C4-2B (cell line): ENCODE data around the gene KRT35.

Source experiments
- H3K27ac ChIP-seq: fragments of 450-650 bp; 2 replicates; pipeline ENCODE4 v1.5.1; 2017
- CTCF ChIP-seq: fragments of 450-650 bp; conservative IDR thresholded peaks from 2 replicates; pipeline ENCODE4 v1.5.1; 2017; ENCODE audit warnings: mild to moderate bottlenecking
- ZFX ChIP-seq: fragments of 450-650 bp; IDR thresholded peaks from 2 replicates; pipeline ENCODE4 v1.6.1; 2017

KRT35 gene

DNA sequence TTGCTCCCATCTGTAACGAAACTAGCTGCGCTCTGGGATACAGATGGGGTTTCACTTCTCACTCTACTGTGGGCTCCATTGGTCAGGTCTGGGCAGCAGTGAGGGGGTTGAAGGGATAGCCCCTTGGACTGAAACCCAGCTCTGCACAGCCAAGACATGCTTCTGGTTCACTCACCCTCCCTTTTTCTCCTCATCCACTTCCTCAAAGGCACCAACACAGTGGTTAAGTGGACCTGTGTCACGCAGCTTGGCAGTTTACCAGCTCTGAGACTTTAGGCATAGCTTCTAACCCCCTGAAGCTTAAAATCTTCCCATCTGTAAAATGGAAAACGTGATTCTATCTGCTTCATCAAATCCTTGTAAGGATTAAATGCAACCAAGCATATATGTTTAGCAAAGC lies 28.7 kb downstream of the KRT35 start:
- H3K27ac ChIP-seq, result no peak overlapping the region
- TF ChIP-seq CTCF, result no peak
- TF ChIP-seq ZFX, result no peak

DNA sequence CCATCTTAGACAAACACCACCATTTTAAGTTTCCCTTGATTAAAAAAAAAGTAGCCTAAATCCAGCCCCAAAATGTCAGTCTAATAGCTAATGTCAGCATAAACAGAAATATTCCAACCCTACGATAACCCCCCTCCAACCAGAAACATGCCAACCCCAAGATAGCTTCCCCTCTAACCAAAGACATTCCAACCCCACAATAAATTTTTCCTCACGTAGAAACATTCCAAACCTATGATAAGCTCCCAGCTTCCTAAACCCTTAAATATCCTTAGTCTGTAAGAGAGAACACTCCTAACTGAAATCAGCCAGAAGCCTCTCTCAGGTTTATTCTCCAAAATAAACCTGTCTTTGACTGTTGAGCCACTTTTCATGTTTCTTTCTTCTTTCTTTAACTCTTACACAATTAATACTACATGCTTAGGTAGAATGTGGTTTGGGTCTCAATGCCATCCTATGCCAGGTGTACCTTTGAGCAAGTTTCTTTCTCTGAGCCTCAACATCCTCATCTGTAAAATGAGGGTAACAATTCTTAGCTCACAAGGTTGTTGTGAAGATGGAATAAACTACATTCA lies 29.7 kb downstream of the KRT35 start:
- H3K27ac ChIP-seq, result no peak overlapping the region
- no peak for TF ChIP-seq CTCF
- no peak for TF ChIP-seq ZFX

- H3K27ac ChIP-seq, result no peak overlapping the region
- TF ChIP-seq CTCF (no peak), ZFX (no peak)
Measured at GRCh38 chr17:41449008-41449407, 31.9 kb downstream of the KRT35 start.

DNA sequence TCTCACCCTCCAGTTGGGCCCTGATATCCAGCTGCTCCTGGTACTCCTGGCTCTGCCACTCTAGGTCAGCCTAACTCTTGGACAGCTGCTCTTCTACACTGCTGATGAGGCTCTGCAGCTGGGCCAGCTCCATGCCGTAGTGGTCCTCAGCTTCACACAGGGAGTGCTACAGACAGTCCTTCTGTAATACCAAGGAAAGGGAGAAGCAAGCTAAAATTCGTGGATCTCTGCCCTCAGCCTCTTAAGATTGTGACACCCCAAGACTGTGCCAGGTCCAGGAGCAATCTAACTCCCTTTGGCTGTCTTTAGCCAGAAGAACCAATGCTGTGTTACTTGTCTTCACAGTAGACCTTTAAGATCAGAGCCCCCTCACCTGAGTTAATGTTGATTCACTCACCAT lies 32.4 kb downstream of the KRT35 start:
- TF ChIP-seq CTCF (no peak), ZFX (no peak)
- H3K27ac ChIP-seq, result no peak overlapping the region

DNA sequence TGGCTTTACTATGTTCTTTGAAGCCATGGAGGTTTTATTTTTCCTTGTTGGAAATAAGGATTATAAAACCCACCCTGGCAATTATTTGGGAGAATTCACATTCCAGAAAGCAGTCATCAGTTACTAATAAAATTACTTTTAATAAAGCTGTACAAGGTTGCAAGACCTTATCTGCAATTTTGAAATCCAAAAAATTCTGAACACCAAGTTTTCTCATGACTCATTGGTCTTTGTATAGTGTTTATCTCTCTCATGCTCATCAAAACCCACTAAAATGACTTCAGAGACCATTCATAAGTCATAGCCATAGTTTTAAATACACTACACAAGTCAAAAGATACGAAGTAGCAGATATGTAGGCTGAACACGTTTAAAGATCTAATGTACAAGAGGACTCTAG lies 34.1 kb downstream of the KRT35 start:
- no peak for TF ChIP-seq CTCF
- H3K27ac ChIP-seq, result no peak overlapping the region

- no peak for TF ChIP-seq ZFX
- no peak for TF ChIP-seq CTCF
Measured at GRCh38 chr17:41444640-41445039, 36.3 kb downstream of the KRT35 start.

GRCh38 chr17:41444186-41444585 lies 36.8 kb downstream of the KRT35 start:
- H3K27ac ChIP-seq, result no peak overlapping the region
- TF ChIP-seq CTCF (no peak), ZFX (no peak)

More at GRCh38 chr17:41444640-41445039, 36.3 kb downstream of the KRT35 start:
- no peak overlapping the region for H3K27ac ChIP-seq
